DND-41 (cell line): Measurements from ENCODE around the gene IPO11.

Source experiments
- ATAC-seq: fragments of 200-7000 bp; cut with Tn5 transposase; 3 replicates; pipeline ENCODE4 v1.9.1; 2021; ENCODE audit warnings: low read depth; ENCODE audit not compliant: insufficient read depth
- DNase-seq: peaks from one replicate; pipeline ENCODE4 v3.0.0-alpha.2; 2020
- H2AFZ ChIP-seq: 2 replicates; pipeline ENCODE4 v1.6.0; 2012; ENCODE audit warnings: low read depth, low read length
- H3K27ac ChIP-seq: 2 replicates; pipeline ENCODE4 v1.5.1; 2012; ENCODE audit warnings: low read length, inconsistent platforms
- H3K27me3 ChIP-seq: fragments of 200-600 bp; sonication (generic); 2 replicates; pipeline ENCODE4 v1.6.0; 2012; ENCODE audit warnings: low read length, mild to moderate bottlenecking, inconsistent platforms; ENCODE audit not compliant: insufficient read depth, poor library complexity
- H3K36me3 ChIP-seq: 2 replicates; pipeline ENCODE4 v1.5.1; 2012; ENCODE audit warnings: low read length, inconsistent platforms; ENCODE audit not compliant: insufficient read depth
- H3K4me1 ChIP-seq: 2 replicates; pipeline ENCODE4 v1.5.1; 2012; ENCODE audit warnings: mild to moderate bottlenecking, low read length; ENCODE audit not compliant: insufficient read depth
- H3K4me2 ChIP-seq: 2 replicates; pipeline ENCODE4 v1.6.0; 2012; ENCODE audit warnings: mild to moderate bottlenecking, moderate library complexity, low read length, inconsistent platforms; ENCODE audit not compliant: insufficient read depth
- H3K4me3 ChIP-seq, 2 experiments: fragments of 200-600 bp in 1 of 2; shearing (Covaris generic) in 1 of 2; 2 replicates each; pipeline ENCODE4 v1.5.1; 2012 to 2016; ENCODE audit warnings: inconsistent platforms in 2 of 2, low read length in 2 of 2, mild to moderate bottlenecking in 2 of 2, low read depth in 1 of 2, moderate library complexity in 1 of 2
- H3K79me2 ChIP-seq: 2 replicates; pipeline ENCODE4 v1.6.0; 2012; ENCODE audit warnings: low read length, inconsistent platforms; ENCODE audit not compliant: insufficient read depth
- H3K9ac ChIP-seq: 2 replicates; pipeline ENCODE4 v1.6.0; 2012; ENCODE audit warnings: low read depth, mild to moderate bottlenecking, inconsistent platforms, low read length, moderate library complexity
- H3K9me3 ChIP-seq: 2 replicates; pipeline ENCODE4 v1.5.1; 2012; ENCODE audit warnings: low read length, moderate library complexity, mild to moderate bottlenecking, inconsistent platforms; ENCODE audit not compliant: insufficient read depth, severe bottlenecking
- H4K20me1 ChIP-seq: 2 replicates; pipeline ENCODE4 v1.6.0; 2012; ENCODE audit warnings: low read length; ENCODE audit not compliant: insufficient read depth
- EZH2 ChIP-seq: IDR thresholded peaks from 3 replicates; pipeline ENCODE4 v1.6.1; 2012; ENCODE audit warnings: borderline replicate concordance, low read depth, mild to moderate bottlenecking, moderate library complexity, low read length, inconsistent platforms; ENCODE audit not compliant: severe bottlenecking
- TF ChIP-seq, protein P1 (sequence below): IDR thresholded peaks from 2 replicates; pipeline ENCODE4 v1.5.1; 2012; ENCODE audit warnings: borderline replicate concordance, low read length, moderate library complexity, mild to moderate bottlenecking; ENCODE audit not compliant: poor library complexity, severe bottlenecking; ENCODE audit errors: extremely low read depth

The IPO11 gene

DNA sequence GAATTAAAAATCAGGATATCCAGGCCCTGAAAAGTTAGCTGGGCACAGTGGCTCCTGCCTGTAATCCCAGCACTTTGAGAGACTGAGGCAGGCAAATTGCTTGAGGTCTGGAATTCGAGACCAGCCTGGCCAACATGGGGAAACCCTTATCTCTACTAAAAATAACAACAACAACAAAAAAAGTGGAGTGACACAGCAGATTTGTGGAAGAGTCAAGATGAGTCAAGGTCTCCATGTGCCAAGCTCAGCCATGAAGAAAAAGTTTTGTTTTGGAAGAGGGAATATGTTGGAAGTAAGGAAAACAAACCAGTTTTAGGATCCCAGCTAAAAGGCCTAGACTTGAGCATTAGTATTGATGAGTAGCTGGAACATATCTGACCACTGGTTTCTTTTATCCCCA, 180.8 kb downstream of the IPO11 start:
- Histone ChIP-seq H3K27ac (no peak overlapping the region), H3K79me2 (no peaks in the 10 kb centered on the region), H3K4me3 (no peak overlapping the region), H3K4me2 (no peak overlapping the region), H2AFZ (no peak overlapping the region), H3K36me3 (peaks cover 26% of the 10 kb centered on the region), H3K9ac (no peak overlapping the region), H3K9me3 (no peaks in the 10 kb centered on the region), H4K20me1 (no peaks in the 10 kb centered on the region), H3K27me3 (no peaks in the 10 kb centered on the region), H3K4me1 (no peaks in the 10 kb centered on the region)
- TF ChIP-seq, protein P1, sequence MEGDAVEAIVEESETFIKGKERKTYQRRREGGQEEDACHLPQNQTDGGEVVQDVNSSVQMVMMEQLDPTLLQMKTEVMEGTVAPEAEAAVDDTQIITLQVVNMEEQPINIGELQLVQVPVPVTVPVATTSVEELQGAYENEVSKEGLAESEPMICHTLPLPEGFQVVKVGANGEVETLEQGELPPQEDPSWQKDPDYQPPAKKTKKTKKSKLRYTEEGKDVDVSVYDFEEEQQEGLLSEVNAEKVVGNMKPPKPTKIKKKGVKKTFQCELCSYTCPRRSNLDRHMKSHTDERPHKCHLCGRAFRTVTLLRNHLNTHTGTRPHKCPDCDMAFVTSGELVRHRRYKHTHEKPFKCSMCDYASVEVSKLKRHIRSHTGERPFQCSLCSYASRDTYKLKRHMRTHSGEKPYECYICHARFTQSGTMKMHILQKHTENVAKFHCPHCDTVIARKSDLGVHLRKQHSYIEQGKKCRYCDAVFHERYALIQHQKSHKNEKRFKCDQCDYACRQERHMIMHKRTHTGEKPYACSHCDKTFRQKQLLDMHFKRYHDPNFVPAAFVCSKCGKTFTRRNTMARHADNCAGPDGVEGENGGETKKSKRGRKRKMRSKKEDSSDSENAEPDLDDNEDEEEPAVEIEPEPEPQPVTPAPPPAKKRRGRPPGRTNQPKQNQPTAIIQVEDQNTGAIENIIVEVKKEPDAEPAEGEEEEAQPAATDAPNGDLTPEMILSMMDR, result no peak
- TF ChIP-seq EZH2, result no peak
- ATAC-seq (no peak), DNase-seq (no peak)

- no peak overlapping the region for H3K4me2 ChIP-seq
- no peak overlapping the region for H2AFZ ChIP-seq
- DNase-seq, result no peak
- peaks cover 26% of the 10 kb centered on the region for H3K36me3 ChIP-seq
- no peak overlapping the region for H3K27ac ChIP-seq
- TF ChIP-seq, protein P1, result no peak
- no peak for TF ChIP-seq EZH2
- no peaks in the 10 kb centered on the region for H3K9me3 ChIP-seq
- no peaks in the 10 kb centered on the region for H3K79me2 ChIP-seq
- no peaks in the 10 kb centered on the region for H3K4me1 ChIP-seq
- H4K20me1 ChIP-seq, result no peaks in the 10 kb centered on the region
- no peak overlapping the region for H3K9ac ChIP-seq
- no peak for ATAC-seq
- H3K4me3 ChIP-seq, result no peak overlapping the region
- H3K27me3 ChIP-seq, result no peaks in the 10 kb centered on the region
These were observed 181.9 kb downstream of the IPO11 start for GRCh38 chr5:62594364-62594984.

- H3K36me3 ChIP-seq, result peaks cover 22% of the 10 kb centered on the region
- no peaks in the 10 kb centered on the region for H3K27me3 ChIP-seq
- H4K20me1 ChIP-seq, result no peaks in the 10 kb centered on the region
- no peak for TF ChIP-seq EZH2
- TF ChIP-seq, protein P1, result no peak
- no peak overlapping the region for H3K4me2 ChIP-seq
- ATAC-seq (no peak), DNase-seq (no peak)
- H2AFZ ChIP-seq, result no peak overlapping the region
- H3K27ac ChIP-seq, result no peak overlapping the region
- no peak overlapping the region for H3K9ac ChIP-seq
- H3K4me3 ChIP-seq, result no peak overlapping the region
- no peaks in the 10 kb centered on the region for H3K4me1 ChIP-seq
- no peaks in the 10 kb centered on the region for H3K9me3 ChIP-seq
- no peaks in the 10 kb centered on the region for H3K79me2 ChIP-seq
These were observed 183.5 kb downstream of the IPO11 start for GRCh38 chr5:62596096-62596495.
